Esophagus muscularis mucosa (tissue), 4 donors: ENCODE measurements around the gene TBC1D10A.
A peak's percentile ranks its signal among the peaks of the same experiment; 100 is the strongest.

ENCODE experiments used
- EP300 ChIP-seq: sonication (generic); formaldehyde crosslinking; IDR thresholded peaks from one replicate; pipeline ENCODE4 v1.6.1; 2017; ENCODE audit warnings: antibody characterized with exemption
- POLR2A ChIP-seq: fragments of 450-650 bp; IDR thresholded peaks from one replicate; pipeline ENCODE4 v1.6.1; 2017; ENCODE audit warnings: antibody characterized with exemption, moderate library complexity, mild to moderate bottlenecking, low read depth
- POLR2AphosphoS5 ChIP-seq, 2 donors: sonication (generic); formaldehyde crosslinking; IDR thresholded peaks; one replicate each; pipeline ENCODE4 v1.6.1; 2017; ENCODE audit warnings: antibody characterized with exemption in 2 of 2
- TF ChIP-seq, protein P1 (sequence below), 3 experiments: fragments of 200-600 bp in 2 of 3; fragments of 450-650 bp in 1 of 3; sonication (generic) in 2 of 3; IDR thresholded peaks; one replicate each; pipeline ENCODE4 v1.5.1; 2017 to 2019; ENCODE audit warnings: antibody characterized with exemption in 3 of 3, mild to moderate bottlenecking in 2 of 3, moderate library complexity in 1 of 3

DNA sequence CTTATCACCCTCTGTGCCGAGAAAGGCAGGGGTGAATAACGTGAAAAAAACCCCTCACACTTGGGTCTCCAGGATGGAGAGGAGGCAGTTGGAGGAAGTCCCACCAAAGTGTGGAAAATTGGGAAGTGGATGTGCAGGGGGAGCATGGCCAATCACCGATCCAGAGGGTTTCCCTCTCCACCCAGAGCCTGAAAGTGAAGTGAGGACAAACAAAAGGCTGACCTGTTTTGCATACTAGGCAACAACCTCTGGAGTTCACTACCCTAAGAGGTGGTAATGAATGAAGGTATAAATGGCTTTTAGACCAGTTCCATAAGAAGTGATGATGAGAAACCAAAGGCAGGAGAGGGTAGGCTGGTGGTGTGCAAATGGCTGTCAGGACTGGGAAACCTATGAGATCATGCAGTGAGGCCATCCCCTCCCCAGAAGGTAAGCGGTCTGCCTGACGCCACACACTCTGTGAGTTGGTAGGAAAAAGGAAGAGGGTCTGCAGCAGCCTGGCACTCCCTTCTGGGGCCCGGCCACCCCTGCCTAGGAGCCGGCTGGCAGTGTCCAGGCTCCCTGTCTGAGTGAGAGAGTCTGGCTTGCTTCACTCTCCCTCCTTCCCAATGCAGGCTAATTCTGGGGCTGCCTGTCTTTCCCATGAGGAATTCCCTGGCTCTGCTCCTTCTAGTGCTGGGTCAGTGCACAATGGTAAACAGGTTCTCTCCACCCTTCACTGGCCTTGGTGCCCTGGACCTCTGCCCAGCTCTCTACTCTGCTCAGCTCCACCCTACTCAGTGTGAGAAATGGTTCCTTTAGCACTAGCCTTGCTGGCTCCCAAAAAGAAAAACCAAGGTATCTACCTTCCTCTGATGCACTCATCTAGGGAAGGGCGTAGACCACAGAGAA lies 15.6 kb downstream of the TBC1D10A start:
- TF ChIP-seq, protein P1, sequence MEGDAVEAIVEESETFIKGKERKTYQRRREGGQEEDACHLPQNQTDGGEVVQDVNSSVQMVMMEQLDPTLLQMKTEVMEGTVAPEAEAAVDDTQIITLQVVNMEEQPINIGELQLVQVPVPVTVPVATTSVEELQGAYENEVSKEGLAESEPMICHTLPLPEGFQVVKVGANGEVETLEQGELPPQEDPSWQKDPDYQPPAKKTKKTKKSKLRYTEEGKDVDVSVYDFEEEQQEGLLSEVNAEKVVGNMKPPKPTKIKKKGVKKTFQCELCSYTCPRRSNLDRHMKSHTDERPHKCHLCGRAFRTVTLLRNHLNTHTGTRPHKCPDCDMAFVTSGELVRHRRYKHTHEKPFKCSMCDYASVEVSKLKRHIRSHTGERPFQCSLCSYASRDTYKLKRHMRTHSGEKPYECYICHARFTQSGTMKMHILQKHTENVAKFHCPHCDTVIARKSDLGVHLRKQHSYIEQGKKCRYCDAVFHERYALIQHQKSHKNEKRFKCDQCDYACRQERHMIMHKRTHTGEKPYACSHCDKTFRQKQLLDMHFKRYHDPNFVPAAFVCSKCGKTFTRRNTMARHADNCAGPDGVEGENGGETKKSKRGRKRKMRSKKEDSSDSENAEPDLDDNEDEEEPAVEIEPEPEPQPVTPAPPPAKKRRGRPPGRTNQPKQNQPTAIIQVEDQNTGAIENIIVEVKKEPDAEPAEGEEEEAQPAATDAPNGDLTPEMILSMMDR (IDR thresholded peaks at IDR 0.05): no peak
- TF ChIP-seq POLR2A (no peak), POLR2AphosphoS5 (IDR thresholded peaks at IDR 0.05) (peak; percentile 81 to 84), EP300 (no peak)
